ENCODE data around the gene ZNHIT2. TPM values are rescaled to one million over a fixed set of nuclear protein-coding genes. Genes with fewer than 3 reads are reported as not detected.

The ZNHIT2 gene
- total RNA-seq, 4 donors from 2014 or later: 10.3 to 30.7 (median 24.1) TPM

GRCh38 chr11:65084598-65085375 lies 32.7 kb downstream of the ZNHIT2 start:
- intact Hi-C loops (cut with DNase I; ENCODE audit: low total_unique reads): loop anchor here (1.0 to 5.0 kb wide), 7 partner anchors 12 to 1261 kb away; partner anchors contain the start of genes BRMS1, FAU, MRPL49 and SAC3D1

GRCh38 chr11:65083834-65084597 lies 33.5 kb downstream of the ZNHIT2 start, which contains the start of the genes CDCA5 and ZFPL1:
Gene CDCA5 (minus strand): TSS chr11:65084040. CDS start chr11:65083978, 62 bp downstream.
Gene ZFPL1 (plus strand): TSS chr11:65084222. CDS start chr11:65084699, 477 bp downstream.
- Histone ChIP-seq H3K36me3 (peaks cover 0 to 38% of the 10 kb centered on the region in 2 donors), H3K27ac (peak within 1 kb of the TSS; percentile 90 to 98 (median 91)), H3K9me3 (no peaks in the 10 kb centered on the region), H3K4me1 (peaks cover 12 to 18% of the 10 kb centered on the region in 2 donors), H3K27me3 (no peaks in the 10 kb centered on the region), H3K4me3 (peak within 1 kb of the TSS; percentile 71 to 95 (median 81))
- ATAC-seq (peak; percentile 98 to 99), DNase-seq (peak; percentile 90 to 93)
- TF ChIP-seq CTCF (IDR thresholded peaks at IDR 0.05 in 4 of 5, conservative IDR thresholded peaks at IDR 0.05 in 1 of 5) (peak in 1 of 5 experiments; percentile 4), POLR2A (IDR thresholded peaks at IDR 0.05) (peak; percentile 12 to 52)
- intact Hi-C loops (cut with DNase I; ENCODE audit: low total_unique reads): loop anchor here (1.0 to 5.0 kb wide), 7 partner anchors 12 to 1261 kb away; partner anchors contain the start of genes BRMS1, FAU, MRPL49 and SAC3D1
- in situ Hi-C loops (cut with MboI; ENCODE audit: low sequenced_read_pairs in 4 of 4): no loop called here

More at GRCh38 chr11:65084598-65085375, 32.7 kb downstream of the ZNHIT2 start:
- no peaks in the 10 kb centered on the region for H3K9me3 ChIP-seq
- no peaks in the 10 kb centered on the region for H3K27me3 ChIP-seq
- H3K4me1 ChIP-seq: peaks cover 12 to 18% of the 10 kb centered on the region in 2 donors
- ATAC-seq (peak in 1 of 2 donors; percentile 1), DNase-seq (no peak)
- H3K36me3 ChIP-seq: peaks cover 0 to 40% of the 10 kb centered on the region in 2 donors
- peak overlapping the region; percentile 90 to 98 (median 91) for H3K27ac ChIP-seq
- peak overlapping the region; percentile 71 to 95 (median 81) for H3K4me3 ChIP-seq
- TF ChIP-seq POLR2A (IDR thresholded peaks at IDR 0.05): no peak
- no peak for TF ChIP-seq CTCF (IDR thresholded peaks at IDR 0.05 in 4 of 5, conservative IDR thresholded peaks at IDR 0.05 in 1 of 5)
- in situ Hi-C loops (cut with MboI; ENCODE audit: low sequenced_read_pairs in 4 of 4): no loop called here

GRCh38 chr11:65083134-65083833 lies 34.2 kb downstream of the ZNHIT2 start:
- Histone ChIP-seq H3K27me3 (no peaks in the 10 kb centered on the region), H3K36me3 (peaks cover 0 to 31% of the 10 kb centered on the region in 2 donors), H3K27ac (peak overlapping the region; percentile 90 to 98 (median 91)), H3K4me1 (peaks cover 12 to 18% of the 10 kb centered on the region in 2 donors), H3K4me3 (peak overlapping the region; percentile 71 to 95 (median 81)), H3K9me3 (no peaks in the 10 kb centered on the region)
- no peak for TF ChIP-seq POLR2A (IDR thresholded peaks at IDR 0.05)
- TF ChIP-seq CTCF (IDR thresholded peaks at IDR 0.05 in 4 of 5, conservative IDR thresholded peaks at IDR 0.05 in 1 of 5): no peak
- intact Hi-C loops (cut with DNase I; ENCODE audit: low total_unique reads) (loop anchor here (5.0 kb wide), 1 partner anchor 41 kb away; the partner anchor contains the start of gene SAC3D1), in situ Hi-C loops (cut with MboI; ENCODE audit: low sequenced_read_pairs in 4 of 4) (no loop called here)
- ATAC-seq (peak in 1 of 2 donors; percentile 1), DNase-seq (no peak)

- Histone ChIP-seq H3K27me3 (no peaks in the 10 kb centered on the region), H3K4me3 (no peak overlapping the region), H3K27ac (no peak overlapping the region), H3K9me3 (no peaks in the 10 kb centered on the region), H3K36me3 (no peaks in the 10 kb centered on the region), H3K4me1 (peaks cover 6 to 8% of the 10 kb centered on the region in 2 donors)
- DNase-seq (no peak), ATAC-seq (no peak)
- TF ChIP-seq CTCF (IDR thresholded peaks at IDR 0.05 in 4 of 5, conservative IDR thresholded peaks at IDR 0.05 in 1 of 5) (no peak), POLR2A (IDR thresholded peaks at IDR 0.05) (no peak)
- in situ Hi-C loops (cut with MboI; ENCODE audit: low sequenced_read_pairs in 4 of 4): no loop called here
- intact Hi-C loops (cut with DNase I; ENCODE audit: low total_unique reads): no loop called here
These were observed 38.6 kb downstream of the ZNHIT2 start for GRCh38 chr11:65078786-65079342.

All from gastrocnemius medialis (tissue), 4 donors.